ENCODE results near the gene HSP90AB1. TPM values are rescaled to one million over a fixed set of nuclear protein-coding genes. Genes with fewer than 3 reads are reported as not detected.

Gene HSP90AB1
- total and polyA plus RNA-seq, 9 of the 15 experiments (the other 6 are each of a cell fraction or from before 2014, with no cell fraction given): 1,780 to 3,358 (median 2,262) TPM

DNA sequence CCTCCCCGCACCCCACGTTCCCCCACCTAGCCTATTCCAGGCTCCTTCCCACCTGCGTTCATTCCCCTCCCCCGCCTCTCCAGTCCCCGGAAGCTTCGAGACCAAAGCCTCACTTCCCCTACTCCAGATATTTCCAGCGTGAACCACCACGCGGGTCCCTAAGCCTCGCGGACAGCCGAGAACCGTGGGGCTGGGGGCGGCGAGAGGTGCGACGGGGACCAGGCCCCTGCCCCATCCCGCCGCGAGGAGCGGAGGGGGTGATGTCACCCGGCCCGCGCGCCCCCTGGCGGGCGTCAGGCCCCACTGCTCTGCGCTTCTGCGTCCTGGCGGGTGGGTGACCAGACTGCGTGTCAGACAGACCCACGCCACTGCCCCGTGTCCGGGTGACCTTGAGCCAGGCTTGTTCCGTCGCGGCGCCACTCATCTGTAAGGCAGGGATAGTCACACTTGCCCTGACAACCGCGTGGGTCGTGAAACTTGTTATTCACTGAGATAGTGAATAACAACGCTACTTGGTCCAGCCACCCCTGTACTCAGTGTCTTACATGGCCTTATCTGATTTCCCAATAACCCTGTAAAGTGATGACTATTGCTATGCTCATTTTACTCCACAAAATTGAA, 9.0 kb upstream of the HSP90AB1 start (continued):
- TF ChIP-seq SRSF7 (optimal IDR thresholded peaks at IDR 0.05; ENCODE audit: low read depth, low read length): no peak
- TF ChIP-seq, protein P1, sequence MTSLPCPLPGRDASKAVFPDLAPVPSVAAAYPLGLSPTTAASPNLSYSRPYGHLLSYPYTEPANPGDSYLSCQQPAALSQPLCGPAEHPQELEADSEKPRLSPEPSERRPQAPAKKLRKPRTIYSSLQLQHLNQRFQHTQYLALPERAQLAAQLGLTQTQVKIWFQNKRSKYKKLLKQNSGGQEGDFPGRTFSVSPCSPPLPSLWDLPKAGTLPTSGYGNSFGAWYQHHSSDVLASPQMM (CRISPR knock-in tag; IDR thresholded peaks at IDR 0.05): no peak
- peak in 1 of 2 experiments; percentile 81; a peak in 2 of 4 replicates for TF ChIP-seq NONO (IDR thresholded peaks at IDR 0.05; ENCODE audit: low read depth in 2 of 2, low read length in 1 of 2)
- peak; percentile 81; the same call in 1 of the 2 replicates for TF ChIP-seq KDM2B (CRISPR knock-in tag; IDR thresholded peaks at IDR 0.05)
- no peak for TF ChIP-seq PPARD (CRISPR knock-in tag; IDR thresholded peaks at IDR 0.05)
- TF ChIP-seq ZNF3 (CRISPR knock-in tag; IDR thresholded peaks at IDR 0.05): no peak
- TF ChIP-seq, protein P2, sequence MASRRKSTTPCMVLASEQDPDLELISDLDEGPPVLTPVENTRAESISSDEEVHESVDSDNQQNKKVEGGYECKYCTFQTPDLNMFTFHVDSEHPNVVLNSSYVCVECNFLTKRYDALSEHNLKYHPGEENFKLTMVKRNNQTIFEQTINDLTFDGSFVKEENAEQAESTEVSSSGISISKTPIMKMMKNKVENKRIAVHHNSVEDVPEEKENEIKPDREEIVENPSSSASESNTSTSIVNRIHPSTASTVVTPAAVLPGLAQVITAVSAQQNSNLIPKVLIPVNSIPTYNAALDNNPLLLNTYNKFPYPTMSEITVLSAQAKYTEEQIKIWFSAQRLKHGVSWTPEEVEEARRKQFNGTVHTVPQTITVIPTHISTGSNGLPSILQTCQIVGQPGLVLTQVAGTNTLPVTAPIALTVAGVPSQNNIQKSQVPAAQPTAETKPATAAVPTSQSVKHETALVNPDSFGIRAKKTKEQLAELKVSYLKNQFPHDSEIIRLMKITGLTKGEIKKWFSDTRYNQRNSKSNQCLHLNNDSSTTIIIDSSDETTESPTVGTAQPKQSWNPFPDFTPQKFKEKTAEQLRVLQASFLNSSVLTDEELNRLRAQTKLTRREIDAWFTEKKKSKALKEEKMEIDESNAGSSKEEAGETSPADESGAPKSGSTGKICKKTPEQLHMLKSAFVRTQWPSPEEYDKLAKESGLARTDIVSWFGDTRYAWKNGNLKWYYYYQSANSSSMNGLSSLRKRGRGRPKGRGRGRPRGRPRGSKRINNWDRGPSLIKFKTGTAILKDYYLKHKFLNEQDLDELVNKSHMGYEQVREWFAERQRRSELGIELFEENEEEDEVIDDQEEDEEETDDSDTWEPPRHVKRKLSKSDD (conservative IDR thresholded peaks at IDR 0.05; ENCODE audit: low read length): peak; percentile 70; the same call in 1 of the 2 replicates
- no peak for TF ChIP-seq SREBF2 (CRISPR knock-in tag; IDR thresholded peaks at IDR 0.05)
- TF ChIP-seq HOXB6 (CRISPR knock-in tag; IDR thresholded peaks at IDR 0.05; ENCODE audit: borderline replicate concordance): no peak
- TF ChIP-seq ZNF121 (CRISPR knock-in tag; conservative IDR thresholded peaks at IDR 0.05): no peak
- no peak for TF ChIP-seq ZNF57 (CRISPR knock-in tag; IDR thresholded peaks at IDR 0.05)
- TF ChIP-seq CHD1 (IDR thresholded peaks at IDR 0.05; ENCODE audit: low read length): no peak
- peak; percentile 72; the same call in 1 of the 2 replicates for TF ChIP-seq ZNF431 (CRISPR knock-in tag; IDR thresholded peaks at IDR 0.05)
- no peak for TF ChIP-seq PRPF4 (IDR thresholded peaks at IDR 0.05; ENCODE audit: insufficient read depth, low read depth, low read length, poor library complexity, severe bottlenecking)
- peak; percentile 83; the same call in 1 of the 2 replicates for TF ChIP-seq CBX1 (IDR thresholded peaks at IDR 0.05; ENCODE audit: low read depth)
- TF ChIP-seq YY1 (IDR thresholded peaks at IDR 0.05; ENCODE audit: borderline replicate concordance in 1 of 3, control insufficient read depth in 1 of 3, extremely low read depth in 1 of 3, insufficient read depth in 3 of 3, insufficient read length in 1 of 3, insufficient replicate concordance in 2 of 3, low read depth in 1 of 3, low read length in 2 of 3): peak in 1 of 3 experiments; percentile 59
- peak; percentile 91 for TF ChIP-seq U2AF1 (optimal IDR thresholded peaks at IDR 0.05; ENCODE audit: low read depth, low read length)
- no peak for TF ChIP-seq ZFP36 (IDR thresholded peaks at IDR 0.05; ENCODE audit: low read depth, low read length, partially characterized antibody)
- TF ChIP-seq ZNF175 (CRISPR knock-in tag; IDR thresholded peaks at IDR 0.05; ENCODE audit: low read depth): peak; percentile 76; the same call in 1 of the 2 replicates
- no peak for TF ChIP-seq NFXL1 (CRISPR knock-in tag; IDR thresholded peaks at IDR 0.05)
- TF ChIP-seq POLR2H (tag; IDR thresholded peaks at IDR 0.05; ENCODE audit: low read depth): no peak
- TF ChIP-seq NR4A1 (CRISPR knock-in tag; IDR thresholded peaks at IDR 0.05): no peak
- peak; percentile 47; the same call in 1 of the 2 replicates for TF ChIP-seq NR4A1 (tag; IDR thresholded peaks at IDR 0.05)
- TF ChIP-seq, protein P3, sequence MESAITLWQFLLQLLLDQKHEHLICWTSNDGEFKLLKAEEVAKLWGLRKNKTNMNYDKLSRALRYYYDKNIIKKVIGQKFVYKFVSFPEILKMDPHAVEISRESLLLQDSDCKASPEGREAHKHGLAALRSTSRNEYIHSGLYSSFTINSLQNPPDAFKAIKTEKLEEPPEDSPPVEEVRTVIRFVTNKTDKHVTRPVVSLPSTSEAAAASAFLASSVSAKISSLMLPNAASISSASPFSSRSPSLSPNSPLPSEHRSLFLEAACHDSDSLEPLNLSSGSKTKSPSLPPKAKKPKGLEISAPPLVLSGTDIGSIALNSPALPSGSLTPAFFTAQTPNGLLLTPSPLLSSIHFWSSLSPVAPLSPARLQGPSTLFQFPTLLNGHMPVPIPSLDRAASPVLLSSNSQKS (CRISPR knock-in tag; IDR thresholded peaks at IDR 0.05): no peak

Measured in K562 (cell line).